Measurements from ENCODE around the gene RTF1.

GRCh38 chr15:41486286-41486685 is 69.4 kb downstream of the RTF1 start:
- TF ChIP-seq EP300 (IDR thresholded peaks at IDR 0.05) = no peak
- TF ChIP-seq, protein P1, sequence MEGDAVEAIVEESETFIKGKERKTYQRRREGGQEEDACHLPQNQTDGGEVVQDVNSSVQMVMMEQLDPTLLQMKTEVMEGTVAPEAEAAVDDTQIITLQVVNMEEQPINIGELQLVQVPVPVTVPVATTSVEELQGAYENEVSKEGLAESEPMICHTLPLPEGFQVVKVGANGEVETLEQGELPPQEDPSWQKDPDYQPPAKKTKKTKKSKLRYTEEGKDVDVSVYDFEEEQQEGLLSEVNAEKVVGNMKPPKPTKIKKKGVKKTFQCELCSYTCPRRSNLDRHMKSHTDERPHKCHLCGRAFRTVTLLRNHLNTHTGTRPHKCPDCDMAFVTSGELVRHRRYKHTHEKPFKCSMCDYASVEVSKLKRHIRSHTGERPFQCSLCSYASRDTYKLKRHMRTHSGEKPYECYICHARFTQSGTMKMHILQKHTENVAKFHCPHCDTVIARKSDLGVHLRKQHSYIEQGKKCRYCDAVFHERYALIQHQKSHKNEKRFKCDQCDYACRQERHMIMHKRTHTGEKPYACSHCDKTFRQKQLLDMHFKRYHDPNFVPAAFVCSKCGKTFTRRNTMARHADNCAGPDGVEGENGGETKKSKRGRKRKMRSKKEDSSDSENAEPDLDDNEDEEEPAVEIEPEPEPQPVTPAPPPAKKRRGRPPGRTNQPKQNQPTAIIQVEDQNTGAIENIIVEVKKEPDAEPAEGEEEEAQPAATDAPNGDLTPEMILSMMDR (IDR thresholded peaks at IDR 0.05) = no peak
